CD4-positive, alpha-beta T cell (primary cell): Measurements from ENCODE around the gene ESRRG. TPM values are rescaled to one million over a fixed set of nuclear protein-coding genes. Genes with fewer than 3 reads are reported as not detected.

ENCODE experiments used
- ATAC-seq: fragments of 200-7000 bp; cut with Tn5 transposase; one replicate; pipeline ENCODE4 v1.10.0; 2022; ENCODE audit warnings: mild to moderate bottlenecking; ENCODE audit not compliant: poor library complexity
- CTCF ChIA-PET: fragments of 350-600 bp; sonication (Branson Sonifier 250); formaldehyde crosslinking; loops from one replicate; lab custom pipeline; 2021; ENCODE audit warnings: antibody characterized with exemption, inconsistent platforms; lab: Charles Lee
- POLR2A ChIA-PET: fragments of 350-600 bp; sonication (Branson Sonifier 250); formaldehyde crosslinking; loops from one replicate; lab custom pipeline; 2021; ENCODE audit warnings: antibody characterized with exemption, inconsistent platforms; lab: Charles Lee
- DNase-seq, 14 experiments: peaks; one replicate each; pipeline ENCODE4 v3.0.0-alpha.2; 2013 to 2020; ENCODE audit warnings: mixed read lengths in 2 of 14
- H3K27ac ChIP-seq, 2 donors: one replicate each; pipeline versions ENCODE4 v1.5.1 to v1.7.0; 2013; ENCODE audit warnings: low read length in 2 of 2, low read depth in 1 of 2, mild to moderate bottlenecking in 1 of 2
- H3K27me3 ChIP-seq, 2 experiments: 1 replicate in 1 of 2; 2 replicates in 1 of 2; pipeline versions ENCODE4 v1.6.1 to v1.7.0; 2013; ENCODE audit warnings: low read length in 2 of 2, control low read depth in 1 of 2, mild to moderate bottlenecking in 1 of 2, moderate library complexity in 1 of 2; ENCODE audit not compliant: insufficient read depth in 2 of 2, control insufficient read depth in 1 of 2
- H3K36me3 ChIP-seq: one replicate; pipeline ENCODE4 v1.6.1; 2013; ENCODE audit warnings: low read length, control low read depth; ENCODE audit not compliant: insufficient read depth
- H3K4me1 ChIP-seq: one replicate; pipeline ENCODE4 v1.6.1; 2013; ENCODE audit warnings: low read length, control low read depth; ENCODE audit not compliant: insufficient read depth
- H3K4me3 ChIP-seq: one replicate; pipeline ENCODE4 v1.5.1; 2013; ENCODE audit warnings: mild to moderate bottlenecking, low read length, moderate library complexity
- H3K9me3 ChIP-seq, 2 experiments: 1 replicate in 1 of 2; 2 replicates in 1 of 2; pipeline versions ENCODE4 v1.6.1 to v1.7.0; 2013; ENCODE audit warnings: low read length in 2 of 2, mild to moderate bottlenecking in 2 of 2, control low read depth in 1 of 2, moderate library complexity in 1 of 2; ENCODE audit not compliant: control insufficient read depth in 1 of 2, insufficient read depth in 1 of 2
- H3K27ac Mint-ChIP-seq: one replicate; pipeline ENCODE4 v1.8.0; 2020; ENCODE audit warnings: mixed read lengths
- H3K27me3 Mint-ChIP-seq: one replicate; pipeline ENCODE4 v1.8.0; 2021; ENCODE audit warnings: mixed read lengths
- H3K36me3 Mint-ChIP-seq: one replicate; pipeline ENCODE4 v1.8.0; 2021; ENCODE audit warnings: low read depth, mixed read lengths
- H3K4me1 Mint-ChIP-seq: one replicate; pipeline ENCODE4 v1.8.0; 2021; ENCODE audit warnings: low read depth, mixed read lengths
- H3K4me3 Mint-ChIP-seq: one replicate; pipeline ENCODE4 v1.8.0; 2020; ENCODE audit warnings: mild to moderate bottlenecking, mixed read lengths
- H3K9me3 Mint-ChIP-seq: one replicate; pipeline ENCODE4 v1.8.0; 2020; ENCODE audit warnings: mixed read lengths
- intact Hi-C, 2 experiments: fragments of 100-400 bp; cut with DNase I in 1 of 2; cut with micrococcal nuclease in 1 of 2; formaldehyde crosslinking; loops; one replicate each; pipeline versions ENCODE4 v1.15.1 to v1.9.0; 2023 to 2025; cut with DNase I, micrococcal nuclease
- total RNA-seq, 174 experiments: library from RNA in 2 of 174; stranded (reverse) in 2 of 174; gene quantifications; one replicate each; pipeline ENCODE4 v1.2.3 and lab custom pipeline; 2021 to 2026
- TF ChIP-seq, protein P1 (sequence below): fragments of 200-600 bp; IDR thresholded peaks from one replicate; pipeline ENCODE4 v1.8.0; 2022; ENCODE audit warnings: antibody characterized with exemption, mild to moderate bottlenecking

Gene ESRRG
- total RNA-seq, 2 experiments from 2014 or later: not detected

DNA sequence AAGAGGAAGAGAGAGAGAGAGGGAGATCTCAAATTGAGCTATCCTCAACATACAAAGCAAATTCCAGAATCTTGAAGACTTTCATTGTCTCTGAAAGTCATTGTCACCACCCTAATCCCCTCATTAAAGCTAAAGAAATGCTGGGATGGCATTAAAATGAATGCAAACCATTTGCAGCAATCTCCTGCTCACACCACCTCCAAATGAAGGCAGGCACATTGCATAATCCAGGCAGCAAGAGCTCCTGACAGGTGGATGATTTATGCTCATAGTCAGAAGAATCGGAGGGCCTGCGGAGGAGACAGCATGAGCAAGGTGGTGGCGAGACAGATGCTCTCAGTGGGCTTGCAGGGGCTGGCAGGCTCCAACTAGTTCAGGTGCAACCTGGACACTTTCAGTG, 90.2 kb downstream of the ESRRG start:
- no peaks in the 10 kb centered on the region for H3K36me3 Mint-ChIP-seq

DNA sequence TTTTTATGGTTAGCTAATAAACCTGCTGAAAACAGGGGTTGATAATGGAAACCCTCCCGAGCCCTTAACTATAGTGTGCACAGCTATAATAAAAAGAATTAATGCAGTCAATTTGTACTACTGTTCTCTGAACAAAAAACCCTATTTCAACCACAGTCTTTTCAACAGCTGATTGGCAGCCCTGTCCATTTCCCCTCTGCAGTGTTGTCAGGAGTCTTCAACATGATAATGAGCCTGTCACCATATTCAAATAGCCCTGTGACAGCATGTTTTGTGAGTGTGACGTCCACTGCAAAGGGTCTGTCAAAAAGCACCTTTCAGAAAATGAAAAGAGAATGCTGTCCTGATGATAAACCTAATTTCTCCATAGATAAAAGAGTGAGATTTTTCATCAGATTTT, 92.7 kb downstream of the ESRRG start:
- Mint-ChIP-seq H3K9me3 (no peaks in the 10 kb centered on the region), H3K4me3 (no peak overlapping the region), H3K27ac (no peak overlapping the region), H3K27me3 (no peaks in the 10 kb centered on the region), H3K4me1 (no peaks in the 10 kb centered on the region), H3K36me3 (no peaks in the 10 kb centered on the region)
- TF ChIP-seq, protein P1, sequence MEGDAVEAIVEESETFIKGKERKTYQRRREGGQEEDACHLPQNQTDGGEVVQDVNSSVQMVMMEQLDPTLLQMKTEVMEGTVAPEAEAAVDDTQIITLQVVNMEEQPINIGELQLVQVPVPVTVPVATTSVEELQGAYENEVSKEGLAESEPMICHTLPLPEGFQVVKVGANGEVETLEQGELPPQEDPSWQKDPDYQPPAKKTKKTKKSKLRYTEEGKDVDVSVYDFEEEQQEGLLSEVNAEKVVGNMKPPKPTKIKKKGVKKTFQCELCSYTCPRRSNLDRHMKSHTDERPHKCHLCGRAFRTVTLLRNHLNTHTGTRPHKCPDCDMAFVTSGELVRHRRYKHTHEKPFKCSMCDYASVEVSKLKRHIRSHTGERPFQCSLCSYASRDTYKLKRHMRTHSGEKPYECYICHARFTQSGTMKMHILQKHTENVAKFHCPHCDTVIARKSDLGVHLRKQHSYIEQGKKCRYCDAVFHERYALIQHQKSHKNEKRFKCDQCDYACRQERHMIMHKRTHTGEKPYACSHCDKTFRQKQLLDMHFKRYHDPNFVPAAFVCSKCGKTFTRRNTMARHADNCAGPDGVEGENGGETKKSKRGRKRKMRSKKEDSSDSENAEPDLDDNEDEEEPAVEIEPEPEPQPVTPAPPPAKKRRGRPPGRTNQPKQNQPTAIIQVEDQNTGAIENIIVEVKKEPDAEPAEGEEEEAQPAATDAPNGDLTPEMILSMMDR: no peak
- Histone ChIP-seq H3K4me3 (no peak overlapping the region), H3K27me3 (no peaks in the 10 kb centered on the region), H3K4me1 (no peaks in the 10 kb centered on the region), H3K36me3 (no peaks in the 10 kb centered on the region), H3K9me3 (peaks cover 0 to 7% of the 10 kb centered on the region in 2 experiments), H3K27ac (no peak overlapping the region)
- ATAC-seq (no peak), DNase-seq (no peak)
- ChIA-PET CTCF (no interaction called here), POLR2A (no interaction called here)
- intact Hi-C loops: no loop called here

More for the DNA sequence above, 90.2 kb downstream of the ESRRG start:
- Histone ChIP-seq H3K4me1 (no peaks in the 10 kb centered on the region), H3K27ac (no peak overlapping the region), H3K36me3 (no peaks in the 10 kb centered on the region), H3K9me3 (peaks cover 0 to 7% of the 10 kb centered on the region in 2 experiments), H3K4me3 (no peak overlapping the region), H3K27me3 (no peaks in the 10 kb centered on the region)
- no peak for ATAC-seq
- intact Hi-C loops: no loop called here
- DNase-seq: no peak
- ChIA-PET CTCF (no interaction called here), POLR2A (no interaction called here)
- no peaks in the 10 kb centered on the region for H3K4me1 Mint-ChIP-seq
- no peak overlapping the region for H3K27ac Mint-ChIP-seq
- no peaks in the 10 kb centered on the region for H3K27me3 Mint-ChIP-seq
- H3K4me3 Mint-ChIP-seq: no peak overlapping the region
- no peaks in the 10 kb centered on the region for H3K9me3 Mint-ChIP-seq
- TF ChIP-seq, protein P1: no peak

DNA sequence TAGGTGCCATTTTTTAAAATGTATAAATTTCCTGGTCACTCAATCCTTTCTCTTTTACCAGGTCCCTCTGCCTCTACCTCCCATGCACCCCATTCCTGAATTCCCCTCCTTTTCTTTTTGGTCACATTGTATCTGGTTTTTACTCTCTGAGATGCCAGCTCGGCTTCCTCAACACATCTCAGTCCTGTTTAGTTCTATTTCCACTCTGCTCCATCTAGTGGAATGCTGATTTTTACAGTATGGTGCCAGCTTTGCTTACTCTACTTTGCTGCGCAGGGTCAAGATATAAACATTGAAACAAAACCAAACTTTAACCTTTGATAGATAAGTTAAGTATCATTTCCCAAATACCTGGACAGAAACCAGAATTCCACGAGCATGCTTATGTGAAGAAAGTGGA, 96.0 kb downstream of the ESRRG start:
- ATAC-seq (no peak), DNase-seq (no peak)
- no peaks in the 10 kb centered on the region for H3K4me1 ChIP-seq
- H3K36me3 Mint-ChIP-seq: no peaks in the 10 kb centered on the region
- H3K36me3 ChIP-seq: no peaks in the 10 kb centered on the region
- CTCF ChIA-PET: no interaction called here
- no peaks in the 10 kb centered on the region for H3K4me1 Mint-ChIP-seq
- TF ChIP-seq, protein P1: no peak
- no peak overlapping the region for H3K27ac ChIP-seq
- no peak overlapping the region for H3K4me3 ChIP-seq
- POLR2A ChIA-PET: no interaction called here
- no peaks in the 10 kb centered on the region for H3K27me3 Mint-ChIP-seq
- H3K27ac Mint-ChIP-seq: no peak overlapping the region
- no peaks in the 10 kb centered on the region for H3K27me3 ChIP-seq
- H3K9me3 ChIP-seq: peaks cover 0 to 3% of the 10 kb centered on the region in 2 experiments
- no peaks in the 10 kb centered on the region for H3K9me3 Mint-ChIP-seq
- intact Hi-C loops: no loop called here
- no peak overlapping the region for H3K4me3 Mint-ChIP-seq
